GM10248 (cell line): ENCODE data around the gene PLXNB2.
A peak's percentile ranks its signal among the peaks of the same experiment; 100 is the strongest.

ENCODE experiments used
- CTCF ChIA-PET: fragments of 300-600 bp; sonication (Branson Sonifier 250); formaldehyde crosslinking; extraction: SDS; loops from one replicate; lab custom pipeline; 2021; ENCODE audit warnings: antibody characterized with exemption; lab: Yijun Ruan, JAX
- POLR2A ChIA-PET: fragments of 350-650 bp; sonication (Branson Sonifier 250); formaldehyde crosslinking; extraction: SDS; loops from one replicate; lab custom pipeline; 2020; ENCODE audit warnings: antibody characterized with exemption; lab: Yijun Ruan, JAX
- DNase-seq: peaks from one replicate; pipeline ENCODE4 v3.0.0; 2012; ENCODE audit errors: extremely low spot score
- TF ChIP-seq, protein P1 (sequence below): IDR thresholded peaks from 2 replicates; pipeline ENCODE4 v1.5.1; 2012; ENCODE audit warnings: mild to moderate bottlenecking, low read depth; ENCODE audit errors: extremely low read depth, missing control alignments, control extremely low read depth

Gene PLXNB2

DNA sequence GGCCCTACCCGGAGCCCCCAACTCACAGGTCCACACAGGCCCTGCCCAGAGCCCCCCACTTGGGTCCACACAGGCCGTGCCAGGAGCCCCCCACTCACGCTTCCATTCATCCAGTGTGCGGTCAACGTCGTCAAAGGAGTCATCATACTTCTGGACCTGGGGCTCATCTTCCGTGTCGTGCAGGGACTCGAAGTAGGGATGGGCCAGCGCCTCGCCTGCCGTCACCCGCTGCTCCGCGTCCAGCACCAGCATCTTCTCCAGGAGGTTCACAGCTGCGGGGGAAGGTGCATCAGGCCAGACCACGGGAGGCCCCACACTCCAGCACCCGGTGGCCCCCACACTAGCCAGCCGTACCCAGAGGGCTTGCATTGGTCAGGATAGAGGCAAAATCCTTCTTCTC is 52.3 kb downstream of the PLXNB2 start:
- no peak for DNase-seq
- CTCF ChIA-PET, result interaction anchor here (1.1 to 6.3 kb wide), 3 partner anchors 9 to 22 kb away, joined by 4 to 64 read pairs (median 18); partner anchors contain the start of gene MAPK12
- POLR2A ChIA-PET, result interaction anchor here (0.5 kb wide), 1 partner anchor 256 kb away, joined by 5 read pairs; no protein-coding TSS in a partner anchor
- TF ChIP-seq, protein P1, sequence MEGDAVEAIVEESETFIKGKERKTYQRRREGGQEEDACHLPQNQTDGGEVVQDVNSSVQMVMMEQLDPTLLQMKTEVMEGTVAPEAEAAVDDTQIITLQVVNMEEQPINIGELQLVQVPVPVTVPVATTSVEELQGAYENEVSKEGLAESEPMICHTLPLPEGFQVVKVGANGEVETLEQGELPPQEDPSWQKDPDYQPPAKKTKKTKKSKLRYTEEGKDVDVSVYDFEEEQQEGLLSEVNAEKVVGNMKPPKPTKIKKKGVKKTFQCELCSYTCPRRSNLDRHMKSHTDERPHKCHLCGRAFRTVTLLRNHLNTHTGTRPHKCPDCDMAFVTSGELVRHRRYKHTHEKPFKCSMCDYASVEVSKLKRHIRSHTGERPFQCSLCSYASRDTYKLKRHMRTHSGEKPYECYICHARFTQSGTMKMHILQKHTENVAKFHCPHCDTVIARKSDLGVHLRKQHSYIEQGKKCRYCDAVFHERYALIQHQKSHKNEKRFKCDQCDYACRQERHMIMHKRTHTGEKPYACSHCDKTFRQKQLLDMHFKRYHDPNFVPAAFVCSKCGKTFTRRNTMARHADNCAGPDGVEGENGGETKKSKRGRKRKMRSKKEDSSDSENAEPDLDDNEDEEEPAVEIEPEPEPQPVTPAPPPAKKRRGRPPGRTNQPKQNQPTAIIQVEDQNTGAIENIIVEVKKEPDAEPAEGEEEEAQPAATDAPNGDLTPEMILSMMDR, result no peak

DNA sequence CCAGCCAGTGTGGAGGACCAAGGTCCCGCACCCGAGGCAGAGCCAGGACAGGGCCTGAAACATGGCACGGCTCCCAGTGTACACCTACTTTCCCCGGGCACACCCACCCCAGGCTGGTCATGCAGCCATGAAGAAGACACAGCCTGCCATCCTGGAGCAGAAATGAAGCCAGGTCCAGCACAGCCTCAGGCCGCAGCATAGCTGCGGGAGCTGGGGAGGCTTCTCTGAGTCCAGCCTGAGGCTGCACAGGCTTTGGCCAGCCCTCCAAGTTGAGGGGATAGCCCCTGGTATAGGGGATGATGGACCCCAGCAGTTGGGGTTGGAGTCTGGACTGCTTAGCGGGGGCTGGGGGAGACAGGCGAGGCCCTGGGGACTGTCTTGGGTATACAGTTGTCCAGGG is 53.5 kb downstream of the PLXNB2 start:
- POLR2A ChIA-PET, result no interaction called here
- no peak for DNase-seq
- CTCF ChIA-PET, result interaction anchor here (3.8 to 6.3 kb wide), 2 partner anchors 11 to 23 kb away, joined by 18 to 64 read pairs; partner anchors contain the start of gene MAPK12
- TF ChIP-seq, protein P1, result no peak

DNA sequence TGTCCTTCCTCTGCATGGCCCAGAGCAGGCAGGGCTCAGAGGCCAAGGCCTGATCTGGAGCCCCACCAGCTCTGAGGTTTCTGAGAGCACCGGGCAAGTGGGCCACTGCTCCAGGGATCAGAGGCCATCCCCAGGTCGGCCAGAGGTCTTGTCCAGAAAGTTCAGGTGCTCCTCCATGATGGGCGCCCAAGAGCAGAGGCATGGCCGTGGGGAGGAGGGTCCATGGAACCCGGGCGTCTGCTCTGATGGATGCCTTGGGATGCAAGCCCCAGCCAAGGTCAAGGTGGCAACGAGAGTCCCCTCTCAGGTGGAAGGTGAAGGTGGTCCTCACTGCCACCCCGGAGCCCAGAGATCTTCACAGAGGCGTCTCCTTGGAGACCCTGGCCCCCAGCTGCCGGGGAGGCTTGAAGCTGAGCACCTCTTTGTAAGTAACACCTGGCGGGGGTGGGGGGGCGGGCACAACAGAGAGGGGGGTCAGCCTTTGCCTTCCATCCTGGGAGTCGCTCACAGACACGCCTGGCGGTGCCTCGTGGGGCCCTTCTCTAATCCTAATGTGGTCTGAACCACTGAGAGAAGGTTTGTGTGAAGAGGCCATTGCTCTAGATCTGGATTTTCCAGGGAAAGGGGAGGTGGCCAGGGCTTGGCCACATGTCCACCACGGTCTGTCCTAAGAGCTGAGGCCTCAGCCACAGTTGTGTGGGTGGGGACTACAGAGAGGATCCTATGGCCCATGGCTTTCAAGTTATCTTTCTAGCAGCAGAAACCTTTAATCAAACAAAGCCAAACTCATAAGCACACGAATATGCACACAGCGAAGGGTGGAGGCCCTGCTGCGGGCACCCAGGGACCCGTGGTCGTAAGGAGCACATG is 54.2 kb downstream of the PLXNB2 start:
- ChIA-PET POLR2A (no interaction called here), CTCF (interaction anchor here (0.6 to 6.3 kb wide), 19 partner anchors 11 to 368 kb away, joined by 3 to 64 read pairs (median 5); partner anchors contain the start of genes LMF2, MAPK12, NCAPH2 and SCO2)
- no peak for DNase-seq
- TF ChIP-seq, protein P1, result no peak

DNA sequence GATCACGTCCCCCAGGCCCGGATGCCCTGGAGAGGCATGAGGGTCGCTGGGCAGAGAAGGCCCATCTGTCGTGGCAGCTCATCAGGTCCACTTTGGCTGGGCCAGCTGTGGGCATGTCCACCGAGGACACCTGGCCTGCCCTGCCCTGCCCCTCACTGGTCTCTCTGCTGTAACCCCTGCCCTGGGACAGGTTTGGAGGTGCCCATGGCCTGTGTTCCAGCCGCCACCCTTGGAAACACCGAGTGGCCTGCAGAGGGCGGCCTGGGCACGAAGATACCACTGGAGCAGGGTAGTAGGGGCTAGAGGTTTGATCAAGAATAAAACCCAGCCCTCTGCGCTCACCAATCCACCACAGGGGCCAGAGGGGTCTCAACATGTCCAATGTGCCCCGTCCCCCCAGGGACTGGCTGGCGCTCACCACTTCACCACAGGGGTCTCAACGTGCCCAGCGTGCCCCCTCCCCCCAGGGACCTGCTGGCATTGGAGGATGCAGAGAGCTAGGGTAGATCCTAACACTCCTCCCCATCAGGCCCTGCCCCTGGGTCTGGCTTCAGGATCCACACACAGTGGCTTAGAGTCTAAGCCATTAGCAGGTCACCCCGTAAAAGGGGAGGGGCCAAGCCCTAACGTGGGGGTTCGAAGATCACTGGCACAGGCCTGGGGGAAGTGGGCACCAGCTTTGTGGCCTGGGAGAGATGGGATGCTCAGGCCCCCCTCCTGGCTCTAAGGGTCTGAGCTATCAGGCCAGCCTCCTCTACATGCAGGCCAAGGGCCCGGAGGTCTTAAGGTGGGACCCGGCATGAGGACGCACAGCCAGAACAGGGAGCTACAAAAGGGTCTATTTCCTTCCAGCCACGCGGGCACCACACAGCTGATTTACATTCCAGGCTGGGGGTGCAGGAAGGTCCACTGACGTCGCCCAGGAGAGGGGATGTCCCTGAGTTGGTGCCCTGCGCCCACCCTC is 55.1 kb downstream of the PLXNB2 start:
- TF ChIP-seq, protein P1, result peak; percentile 86
- DNase-seq, result peak; percentile 74
- ChIA-PET CTCF (interaction anchor here (0.6 to 6.3 kb wide), 24 partner anchors 10 to 369 kb away, joined by 3 to 64 read pairs (median 4); partner anchors contain the start of genes LMF2, MAPK12, NCAPH2 and SCO2), POLR2A (interaction anchor here (0.6 kb wide), 1 partner anchor 15 kb away, joined by 4 read pairs; no protein-coding TSS in a partner anchor)

DNA sequence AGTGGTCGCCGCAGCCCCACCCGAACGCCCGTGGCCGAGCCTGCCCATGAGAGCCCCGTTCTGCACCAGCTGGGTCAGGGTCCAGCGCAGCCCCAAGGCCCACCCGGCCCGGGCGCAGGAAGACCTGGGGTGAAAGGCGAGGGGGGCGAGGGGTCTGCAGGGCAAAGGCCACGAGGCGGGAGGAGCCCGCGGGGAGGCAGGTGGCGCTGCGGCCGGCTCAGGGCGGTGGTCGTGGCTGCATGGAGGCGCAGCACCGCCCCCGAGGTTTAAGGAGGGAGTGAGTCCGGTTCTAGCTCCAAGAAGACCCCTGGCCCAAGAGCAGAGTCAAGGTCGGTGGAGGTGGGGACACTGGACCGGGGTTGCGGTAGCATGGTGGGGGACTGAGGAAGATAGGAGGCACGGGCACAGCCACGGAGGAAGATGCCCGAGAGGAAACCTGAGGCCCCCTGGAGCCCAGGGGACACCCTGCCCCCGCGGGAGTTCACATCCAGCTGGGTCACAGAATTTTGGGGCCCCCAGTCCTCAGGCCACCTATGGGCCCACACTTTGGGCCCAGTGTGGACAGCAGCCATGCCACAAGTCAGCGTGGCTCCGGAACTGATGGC is 55.9 kb downstream of the PLXNB2 start:
- ChIA-PET POLR2A (interaction anchor here (0.6 kb wide), 1 partner anchor 16 kb away, joined by 4 read pairs; no protein-coding TSS in a partner anchor), CTCF (interaction anchor here (0.6 to 6.3 kb wide), 20 partner anchors 10 to 370 kb away, joined by 3 to 64 read pairs (median 4); partner anchors contain the start of genes MAPK12 and SCO2)
- TF ChIP-seq, protein P1, result no peak
- no peak for DNase-seq
